Activated CD4-positive, alpha-beta T cell treated with anti-CD3 and anti-CD28 coated beads for 36 hours (primary cell): ENCODE data around the gene SH3BP2. TPM values are rescaled to one million over a fixed set of nuclear protein-coding genes. Genes with fewer than 3 reads are reported as not detected.

Source experiments
- ATAC-seq: fragments of 200-7000 bp; cut with Tn5 transposase; one replicate; pipeline ENCODE4 v1.10.0; 2021; ENCODE audit warnings: mild to moderate bottlenecking, moderate library complexity
- CTCF ChIA-PET: fragments of 350-600 bp; sonication (Branson Sonifier 250); formaldehyde crosslinking; loops from one replicate; lab custom pipeline; 2021; ENCODE audit warnings: antibody characterized with exemption; lab: Charles Lee
- POLR2A ChIA-PET: fragments of 350-600 bp; sonication (Branson Sonifier 250); formaldehyde crosslinking; loops from one replicate; lab custom pipeline; 2021; ENCODE audit warnings: antibody characterized with exemption, inconsistent platforms; lab: Charles Lee
- DNase-seq: peaks from one replicate; pipeline ENCODE4 v3.0.0-alpha.2; 2020
- H3K27ac Mint-ChIP-seq: one replicate; pipeline ENCODE4 v1.8.0; 2021; ENCODE audit warnings: mixed read lengths
- H3K27me3 Mint-ChIP-seq: one replicate; pipeline ENCODE4 v1.8.0; 2021; ENCODE audit warnings: mixed read lengths
- H3K36me3 Mint-ChIP-seq: one replicate; pipeline ENCODE4 v1.8.0; 2021; ENCODE audit warnings: low read depth, mixed read lengths
- H3K4me1 Mint-ChIP-seq: one replicate; pipeline ENCODE4 v1.8.0; 2021; ENCODE audit warnings: mixed read lengths
- H3K4me3 Mint-ChIP-seq: one replicate; pipeline ENCODE4 v1.8.0; 2021; ENCODE audit warnings: mild to moderate bottlenecking, moderate library complexity, mixed read lengths
- H3K9me3 Mint-ChIP-seq: one replicate; pipeline ENCODE4 v1.8.0; 2021; ENCODE audit warnings: low read depth, mixed read lengths
- intact Hi-C, 2 experiments: fragments of 100-400 bp; cut with DNase I in 1 of 2; cut with micrococcal nuclease in 1 of 2; formaldehyde crosslinking; loops; one replicate each; pipeline versions ENCODE4 v1.14.2 to v1.15.1; 2022 to 2024; cut with DNase I, micrococcal nuclease
- total RNA-seq, 2 experiments: library from RNA; stranded (reverse); gene quantifications; one replicate each; pipeline ENCODE4 v1.2.3, GENCODE V29; 2021

SH3BP2 gene
- total RNA-seq, 2 experiments from 2014 or later, result 63.3 to 68.3 TPM

- Mint-ChIP-seq H3K27ac (no peak overlapping the region), H3K4me3 (peak overlapping the region; percentile 36), H3K9me3 (no peaks in the 10 kb centered on the region), H3K36me3 (no peaks in the 10 kb centered on the region), H3K4me1 (peaks cover 43% of the 10 kb centered on the region), H3K27me3 (no peaks in the 10 kb centered on the region)
- ATAC-seq, result no peak
- ChIA-PET POLR2A (interaction anchor here (0.6 kb wide), 1 partner anchor 45 kb away, joined by 3 read pairs; no protein-coding TSS in a partner anchor), CTCF (interaction anchor here (0.7 kb wide), 1 partner anchor 31 kb away, joined by 3 read pairs; no protein-coding TSS in a partner anchor)
- DNase-seq, result no peak
- intact Hi-C loops, result loop anchor here in 1 of 2 experiments (2.0 kb wide), 1 partner anchor 50 kb away; the partner anchor contains the start of gene ADD1
Measured at GRCh38 chr4:2792396-2792710, 532 bp upstream of the SH3BP2 start.

GRCh38 chr4:2793586-2794485 is 951 bp downstream of the SH3BP2 start:
- POLR2A ChIA-PET, result no interaction called here
- Mint-ChIP-seq H3K27me3 (no peaks in the 10 kb centered on the region), H3K4me3 (peak overlapping the region; percentile 85), H3K9me3 (no peaks in the 10 kb centered on the region), H3K4me1 (peaks cover 44% of the 10 kb centered on the region), H3K36me3 (no peaks in the 10 kb centered on the region), H3K27ac (peak overlapping the region; percentile 87)
- ATAC-seq (peak; percentile 40), DNase-seq (peak; percentile 80)
- CTCF ChIA-PET, result no interaction called here
- intact Hi-C loops, result loop anchor here in 1 of 2 experiments (1.0 to 2.0 kb wide), 2 partner anchors 38 to 49 kb away; partner anchors contain the start of genes ADD1 and TNIP2

GRCh38 chr4:2794486-2795299 is 1.8 kb downstream of the SH3BP2 start:
- peak overlapping the region; percentile 87 for H3K27ac Mint-ChIP-seq
- intact Hi-C loops, result loop anchor here in 1 of 2 experiments (5.0 kb wide), 1 partner anchor 32 kb away; no protein-coding TSS in a partner anchor
- POLR2A ChIA-PET, result no interaction called here

GRCh38 chr4:2795300-2795892 is 2.5 kb downstream of the SH3BP2 start:
- Mint-ChIP-seq H3K4me1 (peaks cover 49% of the 10 kb centered on the region), H3K27ac (no peak overlapping the region), H3K27me3 (no peaks in the 10 kb centered on the region), H3K36me3 (peaks cover 2% of the 10 kb centered on the region), H3K4me3 (peak overlapping the region; percentile 85), H3K9me3 (no peaks in the 10 kb centered on the region)
- CTCF ChIA-PET, result no interaction called here
- DNase-seq, result no peak
- ATAC-seq, result no peak
- POLR2A ChIA-PET, result no interaction called here
- intact Hi-C loops, result loop anchor here in 1 of 2 experiments (5.0 kb wide), 1 partner anchor 33 kb away; no protein-coding TSS in a partner anchor

More at GRCh38 chr4:2794486-2795299, 1.8 kb downstream of the SH3BP2 start:
- H3K27me3 Mint-ChIP-seq, result no peaks in the 10 kb centered on the region
- H3K4me3 Mint-ChIP-seq, result peak overlapping the region; percentile 85
- ATAC-seq (no peak), DNase-seq (no peak)
- CTCF ChIA-PET, result no interaction called here
- H3K36me3 Mint-ChIP-seq, result peaks cover 2% of the 10 kb centered on the region
- peaks cover 43% of the 10 kb centered on the region for H3K4me1 Mint-ChIP-seq
- H3K9me3 Mint-ChIP-seq, result no peaks in the 10 kb centered on the region

GRCh38 chr4:2795893-2796848 is 3.3 kb downstream of the SH3BP2 start:
- DNase-seq, result no peak
- Mint-ChIP-seq H3K9me3 (no peaks in the 10 kb centered on the region), H3K36me3 (peaks cover 2% of the 10 kb centered on the region), H3K4me1 (peaks cover 52% of the 10 kb centered on the region), H3K27ac (no peak overlapping the region), H3K4me3 (no peak overlapping the region), H3K27me3 (no peaks in the 10 kb centered on the region)
- CTCF ChIA-PET, result interaction anchor here (0.6 kb wide), 2 partner anchors 41 to 311 kb away, joined by 3 read pairs; no protein-coding TSS in a partner anchor
- ATAC-seq, result no peak
- POLR2A ChIA-PET, result interaction anchor here (1.1 kb wide), 1 partner anchor 50 kb away, joined by 3 read pairs; no protein-coding TSS in a partner anchor
- intact Hi-C loops, result loop anchor here in 1 of 2 experiments (5.0 kb wide), 1 partner anchor 34 kb away; no protein-coding TSS in a partner anchor

- Mint-ChIP-seq H3K9me3 (no peaks in the 10 kb centered on the region), H3K27me3 (no peaks in the 10 kb centered on the region), H3K27ac (no peak overlapping the region), H3K4me3 (no peak overlapping the region), H3K36me3 (peaks cover 2% of the 10 kb centered on the region), H3K4me1 (peaks cover 59% of the 10 kb centered on the region)
- intact Hi-C loops, result loop anchor here in 1 of 2 experiments (5.0 kb wide), 1 partner anchor 35 kb away; no protein-coding TSS in a partner anchor
- DNase-seq (no peak), ATAC-seq (no peak)
- POLR2A ChIA-PET, result interaction anchor here (1.1 kb wide), 1 partner anchor 51 kb away, joined by 3 read pairs; no protein-coding TSS in a partner anchor
- CTCF ChIA-PET, result interaction anchor here (0.6 to 1.2 kb wide), 6 partner anchors 13 to 310 kb away, joined by 3 to 4 read pairs (median 3); no protein-coding TSS in a partner anchor
Measured at GRCh38 chr4:2796849-2797544, 4.1 kb downstream of the SH3BP2 start.

- peak overlapping the region; percentile 64 for H3K4me3 Mint-ChIP-seq
- CTCF ChIA-PET, result interaction anchor here (0.5 to 1.5 kb wide), 9 partner anchors 12 to 180 kb away, joined by 3 to 7 read pairs (median 3); no protein-coding TSS in a partner anchor
- no peaks in the 10 kb centered on the region for H3K9me3 Mint-ChIP-seq
- peaks cover 2% of the 10 kb centered on the region for H3K36me3 Mint-ChIP-seq
- POLR2A ChIA-PET, result no interaction called here
- H3K4me1 Mint-ChIP-seq, result peaks cover 59% of the 10 kb centered on the region
- peak; percentile 47 for ATAC-seq
- no peaks in the 10 kb centered on the region for H3K27me3 Mint-ChIP-seq
- intact Hi-C loops, result loop anchor here (2.0 to 5.0 kb wide), 2 partner anchors 33 to 35 kb away; no protein-coding TSS in a partner anchor
- H3K27ac Mint-ChIP-seq, result peak overlapping the region; percentile 75
- peak; percentile 69 for DNase-seq
Measured at GRCh38 chr4:2797545-2798305, 4.8 kb downstream of the SH3BP2 start.

GRCh38 chr4:2798399-2799223 is 5.7 kb downstream of the SH3BP2 start:
- Mint-ChIP-seq H3K36me3 (peaks cover 2% of the 10 kb centered on the region), H3K9me3 (no peaks in the 10 kb centered on the region), H3K4me3 (peak overlapping the region; percentile 64), H3K27me3 (no peaks in the 10 kb centered on the region), H3K4me1 (peaks cover 59% of the 10 kb centered on the region), H3K27ac (peak overlapping the region; percentile 75)
- ChIA-PET CTCF (interaction anchor here (0.5 to 1.5 kb wide), 8 partner anchors 13 to 180 kb away, joined by 3 to 7 read pairs (median 3); no protein-coding TSS in a partner anchor), POLR2A (interaction anchor here (0.5 kb wide), 1 partner anchor 86 kb away, joined by 4 read pairs; no protein-coding TSS in a partner anchor)
- intact Hi-C loops, result loop anchor here (2.0 to 5.0 kb wide), 2 partner anchors 34 to 36 kb away; no protein-coding TSS in a partner anchor
- DNase-seq (peak; percentile 78), ATAC-seq (peak; percentile 67)
